HG02610 (cell line): Measurements from ENCODE around the gene CD9.

Source experiments
- ATAC-seq: cut with Tn5 transposase; IDR thresholded peaks from one replicate; pipeline ENCODE4 v1.9.1; 2021; ENCODE audit warnings: mild to moderate bottlenecking, moderate library complexity; ENCODE audit not compliant: unreplicated experiment

CD9 gene

DNA sequence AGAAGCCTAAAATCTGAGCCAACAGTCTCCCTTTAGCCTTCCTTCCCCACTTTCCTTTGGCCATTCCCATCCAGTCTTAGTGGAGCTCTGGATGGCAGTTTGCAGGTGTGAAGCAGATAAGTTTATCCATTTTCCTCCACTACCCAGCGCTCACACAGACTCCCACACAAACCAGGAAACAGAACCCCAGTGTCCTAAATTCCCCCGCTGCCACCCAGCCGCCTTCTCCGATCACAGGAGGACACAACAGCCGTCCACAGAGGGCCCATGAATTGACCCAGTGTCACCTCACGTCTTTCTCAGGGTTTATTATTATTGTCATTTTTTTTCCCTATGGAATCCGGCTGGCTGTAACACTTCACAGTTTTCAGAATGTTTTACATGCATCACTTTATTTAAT lies 16.4 kb downstream of the CD9 start:
- ATAC-seq = no peak

DNA sequence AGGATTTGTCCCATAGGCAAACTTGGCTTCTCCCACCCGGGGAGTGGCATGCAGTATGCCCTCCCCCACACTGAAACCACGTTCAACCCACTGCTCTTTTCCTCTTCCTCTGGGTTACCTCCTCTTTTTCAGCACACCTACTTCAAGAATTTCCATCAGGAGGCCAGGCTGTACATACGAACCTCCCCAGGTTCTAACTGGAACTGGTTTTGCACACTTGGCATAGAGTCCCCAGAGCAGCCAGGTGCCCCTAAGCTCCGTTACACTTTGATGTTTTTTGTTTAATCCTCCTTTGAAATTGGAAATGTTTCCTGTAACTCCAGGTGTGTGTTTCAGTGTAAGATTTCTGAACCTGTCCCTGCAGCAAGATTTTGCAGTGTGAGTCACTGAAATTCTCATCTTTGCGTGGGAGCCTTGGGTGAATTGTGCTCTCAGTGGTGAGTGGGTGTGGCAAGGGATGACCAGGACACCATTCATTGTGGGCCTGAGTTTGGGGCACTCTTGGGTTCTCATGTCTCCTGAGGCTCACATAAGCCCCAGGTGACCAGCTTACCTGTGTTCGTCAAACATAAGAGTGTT lies 18.2 kb downstream of the CD9 start:
- ATAC-seq = no peak

DNA sequence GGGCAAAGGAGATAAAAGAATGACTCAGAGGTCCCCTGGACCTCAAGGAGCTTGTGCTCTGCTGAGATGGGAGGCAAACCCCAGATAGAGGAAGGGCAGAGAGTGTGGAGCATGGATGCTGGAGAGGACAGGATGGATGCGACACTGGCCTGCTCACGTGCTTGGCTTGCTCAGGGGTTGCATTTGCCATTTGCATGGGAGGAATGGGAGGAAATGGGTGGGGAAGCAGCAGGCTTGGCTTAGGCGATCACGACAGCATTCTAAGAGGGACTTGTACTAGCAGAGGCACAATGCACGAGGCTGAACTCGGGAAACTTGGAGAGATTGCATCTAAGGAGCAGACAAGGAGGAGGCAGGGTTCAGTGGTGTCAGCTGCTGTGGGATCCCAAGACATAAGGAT lies 19.8 kb downstream of the CD9 start:
- no peak for ATAC-seq

DNA sequence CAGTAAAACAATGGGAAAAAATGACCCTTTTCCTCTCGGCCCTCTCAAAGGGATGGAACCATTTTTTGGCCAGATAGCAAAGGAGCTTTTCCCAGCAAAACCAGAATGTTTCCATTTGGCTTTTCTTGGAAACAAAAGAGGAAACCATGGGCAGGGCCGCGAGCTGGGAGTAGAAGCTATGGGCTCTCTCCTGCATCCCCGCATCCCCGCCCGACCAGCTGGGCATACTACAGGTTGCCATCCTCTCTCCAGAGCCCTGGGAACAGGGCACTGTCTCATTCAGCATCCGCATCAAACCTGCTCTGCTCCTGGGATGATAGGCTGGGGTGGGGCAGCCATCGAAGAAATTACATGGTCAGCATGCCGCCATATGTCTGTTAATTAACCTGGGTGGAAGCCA lies 20.9 kb downstream of the CD9 start:
- ATAC-seq = no peak

DNA sequence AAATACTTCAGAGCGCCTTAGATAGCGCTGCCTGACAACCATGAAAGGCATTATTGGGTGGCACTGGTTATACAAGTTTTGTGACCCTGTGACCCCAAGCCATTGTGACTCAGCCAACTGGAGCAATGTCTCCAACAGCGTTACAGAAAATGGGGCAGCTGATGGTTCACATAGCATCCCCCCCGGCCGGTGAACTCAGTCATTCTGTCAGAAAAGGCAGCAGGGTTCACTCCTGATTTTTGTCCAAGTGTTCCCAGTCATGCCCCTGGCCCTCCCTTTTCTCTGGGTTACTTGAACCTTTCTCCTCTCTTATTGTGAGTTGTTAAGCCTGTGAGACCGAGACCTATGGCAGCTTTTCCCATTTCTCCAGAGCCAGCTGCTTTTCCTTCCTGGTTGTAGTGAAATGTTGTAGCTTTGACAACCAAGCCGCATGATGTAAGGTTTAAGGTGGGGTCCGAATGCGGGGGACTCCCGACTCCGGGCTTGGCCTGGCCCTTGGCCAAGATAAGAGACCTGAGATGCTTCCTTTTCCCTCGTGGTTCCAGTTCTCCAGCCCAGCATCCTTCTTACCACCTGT lies 22.0 kb downstream of the CD9 start:
- no peak for ATAC-seq

DNA sequence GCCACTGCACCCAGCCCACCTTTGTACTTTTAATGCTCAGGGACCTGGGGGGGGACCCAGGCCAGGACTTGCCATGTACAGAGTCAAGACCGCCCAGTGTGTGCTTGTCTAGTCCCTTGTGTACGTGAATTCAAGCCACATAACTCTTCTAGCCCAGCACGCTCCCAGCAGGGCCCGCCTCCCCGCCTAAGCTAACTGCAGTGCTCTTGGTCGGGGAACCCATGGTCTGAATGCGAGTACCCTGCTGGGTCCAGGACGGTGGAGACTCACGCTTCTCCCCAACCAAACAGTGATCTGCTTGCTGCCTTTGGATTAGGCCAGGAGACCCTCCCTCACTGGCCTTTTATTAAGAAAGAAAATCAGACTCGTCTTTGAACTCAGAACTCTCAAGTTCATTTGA lies 23.3 kb downstream of the CD9 start:
- no peak for ATAC-seq

DNA sequence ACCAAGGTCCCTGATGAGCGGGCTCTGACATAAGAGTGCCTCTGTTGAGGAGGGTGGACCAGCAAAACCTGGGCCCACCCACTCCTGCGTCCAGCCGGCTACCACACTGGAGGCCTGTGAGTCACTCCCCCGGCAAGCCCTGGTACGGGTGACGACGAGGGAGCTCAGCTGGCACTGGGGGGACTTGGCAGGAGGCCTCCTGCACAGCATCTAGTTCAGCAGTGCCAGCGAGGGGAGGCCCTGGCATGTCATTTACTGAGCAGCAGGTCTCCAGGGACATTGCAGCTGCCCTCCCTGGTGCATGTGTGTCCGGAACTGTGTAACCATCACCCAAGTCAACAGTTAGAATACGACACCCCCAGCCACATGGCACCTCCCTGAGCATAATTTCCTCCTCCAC lies 24.4 kb downstream of the CD9 start:
- no peak for ATAC-seq

DNA sequence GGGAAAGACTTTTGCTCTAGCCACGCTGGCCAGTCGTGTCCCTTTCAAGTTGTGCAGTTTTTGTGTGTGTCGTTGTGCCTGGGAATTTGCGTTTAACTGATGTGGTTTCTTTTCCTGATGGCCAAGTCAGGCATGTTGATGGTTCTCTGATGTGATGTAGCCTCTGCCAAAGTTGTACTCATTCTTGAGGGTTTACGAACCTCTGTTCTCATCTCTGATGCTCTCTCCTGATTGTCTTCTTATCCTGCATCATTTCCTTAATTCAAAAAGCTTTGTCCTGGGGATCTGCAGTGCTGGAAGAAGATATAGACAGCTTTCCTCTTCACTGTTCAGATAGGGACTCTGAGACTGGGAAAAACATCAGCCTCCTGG lies 25.4 kb downstream of the CD9 start:
- no peak for ATAC-seq

DNA sequence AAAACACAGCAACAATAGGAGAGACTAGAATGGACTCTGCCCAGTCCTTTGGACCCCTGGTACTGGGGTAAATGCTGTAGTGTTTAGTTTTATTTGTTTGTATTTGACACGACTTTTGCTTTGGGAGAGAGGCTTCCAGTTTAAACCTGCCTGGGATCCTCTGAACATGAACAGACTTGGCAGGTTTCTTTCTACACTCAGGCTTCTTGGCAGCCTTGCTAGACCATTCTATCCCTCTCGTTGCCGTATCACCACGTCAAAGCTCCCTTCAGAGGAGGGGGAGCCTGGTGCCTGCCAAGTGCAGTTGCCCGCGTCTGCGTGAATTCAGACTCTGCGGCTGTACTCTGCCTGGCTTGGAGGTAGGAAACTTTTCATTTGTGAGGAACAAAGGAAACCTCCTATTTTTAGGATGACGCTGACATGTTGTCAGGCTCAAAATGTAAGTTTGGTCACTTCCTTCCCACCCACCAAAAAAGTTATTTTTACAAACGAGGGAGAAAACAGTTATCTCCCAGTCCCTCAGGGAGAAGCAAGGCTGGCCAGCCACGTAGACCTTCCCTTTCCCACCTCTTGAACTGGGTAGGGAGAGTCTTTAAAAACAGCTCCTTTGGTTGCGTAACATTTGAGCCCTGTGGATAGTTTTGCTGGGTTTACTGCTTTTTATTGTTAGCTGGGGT lies 25.9 kb downstream of the CD9 start:
- ATAC-seq = no peak

DNA sequence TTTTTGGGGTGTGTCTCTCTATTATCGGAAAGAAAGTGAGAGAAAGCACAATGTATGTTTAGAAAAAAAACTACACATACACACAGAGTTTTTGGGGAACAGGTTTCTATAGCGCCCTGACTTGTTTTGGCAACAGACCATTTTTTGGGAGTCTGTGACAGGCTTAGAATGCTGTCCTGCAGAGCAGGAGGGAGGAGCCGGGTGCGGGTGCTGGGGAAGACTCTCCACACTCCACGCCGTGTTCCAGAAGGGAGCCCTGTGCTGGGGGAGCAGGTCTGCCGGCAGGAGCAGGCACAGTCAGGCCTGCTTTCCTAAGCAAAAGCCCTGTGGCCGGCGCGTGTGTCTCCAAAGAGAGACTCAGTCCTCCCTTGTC lies 26.5 kb downstream of the CD9 start:
- no peak for ATAC-seq

DNA sequence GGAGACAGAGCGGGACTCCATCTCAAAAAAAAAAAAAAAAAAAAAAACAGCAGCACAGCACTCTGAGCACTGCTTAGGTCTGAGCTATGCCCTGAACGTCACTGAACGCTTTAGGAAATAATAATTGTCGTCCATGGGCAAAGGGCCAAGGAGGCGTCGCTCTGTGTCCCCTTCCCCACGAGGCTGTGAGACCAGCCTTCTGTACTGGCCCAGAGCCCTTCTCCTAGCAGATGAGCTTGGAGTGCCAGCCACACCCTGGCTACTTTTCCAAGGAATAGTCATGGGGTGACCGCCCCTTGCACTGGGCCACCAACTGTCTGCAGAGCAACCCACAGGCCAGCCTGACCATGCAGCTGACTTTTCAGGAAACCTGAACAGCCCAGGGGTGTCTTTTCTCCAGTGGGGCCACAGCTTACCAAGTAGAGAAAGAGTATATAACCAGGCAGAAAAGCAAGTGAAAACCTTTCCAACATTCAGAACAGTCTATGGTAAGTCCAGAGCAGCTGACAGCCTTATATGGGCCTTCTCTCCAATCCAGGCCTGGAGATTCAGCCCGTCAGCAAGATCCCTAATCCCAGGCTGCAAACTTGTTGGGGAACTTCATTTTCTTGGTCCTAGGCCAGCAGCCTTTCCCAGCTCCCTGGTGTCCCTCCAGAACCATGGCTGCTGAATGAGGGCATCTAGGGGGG lies 28.5 kb downstream of the CD9 start:
- ATAC-seq = no peak

DNA sequence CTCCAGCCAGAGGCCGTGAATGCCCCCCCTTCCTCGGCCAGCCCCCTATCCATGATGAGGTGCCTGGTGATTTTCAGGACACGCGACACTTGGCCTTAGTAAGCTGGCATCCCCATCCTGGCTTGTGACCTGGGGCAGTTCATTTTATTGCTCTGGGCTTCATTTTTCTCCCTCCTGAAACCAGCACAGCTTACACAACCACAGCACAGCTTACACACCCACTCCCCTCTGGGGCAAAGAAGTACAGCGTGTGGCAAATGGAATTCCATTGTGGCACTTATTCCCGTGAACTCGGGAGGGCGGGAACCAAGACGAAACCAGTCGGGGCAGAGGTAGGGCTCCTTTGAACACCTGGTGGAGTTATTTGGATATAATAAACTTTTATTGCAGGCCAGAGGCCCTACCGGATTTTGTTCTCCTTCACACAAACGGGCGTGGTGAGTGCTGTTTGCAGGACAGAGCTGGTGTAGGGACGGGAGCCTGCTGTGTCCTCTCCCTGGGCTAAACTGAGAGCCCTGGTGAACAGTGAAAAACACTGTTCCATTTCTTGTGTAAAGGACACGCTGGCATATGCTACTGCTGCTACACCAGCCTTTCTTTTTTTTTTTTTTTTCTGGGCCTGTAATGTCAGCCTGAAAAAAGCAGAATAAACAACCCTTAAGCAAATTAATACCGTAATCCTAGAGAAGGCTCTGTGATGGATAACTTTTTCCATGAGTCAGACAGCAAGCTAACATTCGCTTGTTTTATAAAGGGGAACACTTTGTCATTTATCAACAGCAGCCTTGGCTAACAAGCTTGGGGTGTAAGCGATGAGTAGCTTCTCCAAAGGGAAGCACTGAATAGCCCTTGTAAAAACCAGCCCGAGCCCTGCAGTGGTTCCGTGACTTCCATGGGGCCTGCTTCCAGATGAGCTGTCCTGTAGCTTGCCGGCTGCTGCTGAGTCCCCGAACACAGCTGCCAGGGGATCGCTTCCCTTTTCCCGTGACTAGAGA lies 29.3 kb downstream of the CD9 start:
- no peak for ATAC-seq

DNA sequence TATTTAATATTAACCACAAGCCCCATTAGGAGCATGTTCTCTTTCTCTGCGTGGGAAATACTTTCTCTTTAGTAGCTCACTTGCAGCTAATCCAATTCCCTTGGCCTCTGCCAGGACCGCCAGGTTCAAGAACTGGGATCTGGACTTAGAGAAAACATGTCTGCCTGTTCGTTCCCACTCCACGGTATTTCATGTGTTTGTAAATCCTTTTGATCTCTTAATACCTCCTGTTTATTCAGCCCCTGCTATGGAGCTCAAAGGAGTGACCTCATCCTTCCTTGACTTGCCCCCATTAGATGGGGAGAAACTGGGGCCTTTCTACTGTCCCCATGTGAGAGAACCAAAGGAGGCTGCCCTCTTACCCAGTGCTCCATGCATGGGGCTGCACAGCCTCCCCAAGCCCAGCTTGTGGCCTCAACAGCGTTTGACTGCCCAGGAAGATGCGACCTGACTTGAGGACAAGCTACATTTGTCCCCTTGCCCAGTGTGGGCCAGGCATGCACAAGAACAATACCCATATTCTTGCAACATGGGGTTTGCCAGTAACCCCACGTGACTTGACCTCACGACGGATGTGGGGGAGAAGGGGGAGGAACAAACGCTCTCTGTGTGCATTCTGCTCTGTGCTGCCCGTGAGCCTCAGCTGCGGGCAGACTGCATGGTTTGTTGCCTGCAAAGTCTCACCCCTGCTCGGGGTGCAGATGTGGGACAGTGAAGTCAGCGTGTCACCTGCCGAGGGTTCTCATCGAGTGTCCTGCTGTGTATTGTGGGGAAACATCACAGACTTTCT lies 30.3 kb downstream of the CD9 start:
- ATAC-seq = peak; percentile 73

DNA sequence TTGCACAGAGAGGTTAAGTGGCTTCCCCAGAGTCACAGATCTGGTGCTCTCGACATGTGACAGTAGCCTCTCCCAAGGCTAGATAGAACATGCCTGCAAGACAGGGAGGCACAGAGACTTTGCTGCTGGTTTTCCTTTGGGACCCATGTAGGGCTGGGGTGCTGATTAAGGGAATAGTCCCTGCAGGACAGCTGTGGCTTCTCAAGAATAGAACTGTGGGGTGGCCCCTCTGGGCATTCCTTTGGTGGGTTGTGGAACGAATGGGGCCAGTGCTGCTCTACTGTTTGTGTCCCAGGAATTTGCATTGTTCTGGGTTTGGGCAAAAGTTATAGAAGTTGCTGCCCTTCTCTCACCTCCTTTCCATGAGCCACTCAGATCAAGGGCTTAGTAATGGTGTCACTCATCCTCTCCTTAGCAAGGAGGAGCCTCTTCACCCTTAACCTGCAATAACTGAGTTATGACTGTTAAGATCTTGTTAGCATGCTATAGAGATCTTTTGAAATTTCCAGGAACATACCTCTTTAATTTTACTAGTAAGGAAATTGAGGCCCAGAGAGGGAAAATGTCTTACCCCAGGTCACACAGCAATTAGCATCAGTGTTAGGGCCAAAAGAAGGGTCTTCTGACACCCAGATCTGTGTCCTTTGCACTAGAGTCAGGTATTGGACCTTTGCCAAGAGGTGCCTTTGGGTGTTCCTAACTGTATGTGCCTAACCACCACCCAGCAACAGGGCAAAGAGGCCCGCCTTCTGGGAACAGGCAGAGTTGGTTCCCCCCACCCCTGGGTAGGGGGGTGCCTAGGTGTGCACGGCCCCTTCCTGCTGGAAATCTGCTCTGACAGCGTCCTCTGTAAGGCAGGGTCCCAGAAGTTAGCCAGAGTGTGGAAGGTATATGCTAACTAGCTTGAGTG lies 31.4 kb downstream of the CD9 start:
- ATAC-seq = no peak

DNA sequence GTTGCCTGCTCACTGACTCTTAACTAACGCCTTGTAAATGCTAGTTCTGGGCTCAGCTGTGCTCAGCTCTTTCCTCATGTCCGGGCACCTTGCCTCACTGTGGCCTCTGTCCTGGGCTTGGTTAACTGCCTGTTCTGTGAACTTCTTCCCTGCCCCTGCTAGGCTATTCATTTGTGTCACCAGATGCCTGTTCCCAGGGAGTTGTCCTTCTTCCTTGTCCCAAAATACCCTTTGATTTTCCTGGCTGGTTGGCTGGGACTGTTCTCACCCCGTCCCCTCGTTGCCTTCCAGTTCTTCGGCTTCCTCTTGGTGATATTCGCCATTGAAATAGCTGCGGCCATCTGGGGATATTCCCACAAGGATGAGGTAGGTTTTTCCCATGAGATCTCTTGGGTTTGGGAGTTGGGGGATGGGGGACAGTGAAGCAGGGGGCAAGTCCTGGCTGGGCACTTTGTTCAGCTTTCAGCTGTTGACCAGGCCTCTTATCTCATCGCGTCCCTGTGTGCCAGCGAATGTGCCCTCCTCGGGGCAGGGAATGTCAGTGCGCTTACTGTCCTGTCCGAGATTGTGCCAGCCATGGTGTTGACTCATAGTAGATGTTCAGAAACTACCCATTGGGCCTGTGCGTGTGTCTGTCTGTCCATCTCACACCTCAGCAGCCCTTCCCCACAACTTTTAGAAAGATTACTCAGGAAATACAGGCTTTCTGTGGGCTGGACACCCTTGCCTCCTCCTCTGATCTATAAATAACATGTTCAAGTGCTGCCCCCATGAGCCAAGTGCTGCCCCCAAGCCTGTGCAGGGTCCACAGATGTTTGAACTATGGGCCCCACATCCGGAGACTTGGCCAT lies 33.1 kb downstream of the CD9 start:
- ATAC-seq = no peak

DNA sequence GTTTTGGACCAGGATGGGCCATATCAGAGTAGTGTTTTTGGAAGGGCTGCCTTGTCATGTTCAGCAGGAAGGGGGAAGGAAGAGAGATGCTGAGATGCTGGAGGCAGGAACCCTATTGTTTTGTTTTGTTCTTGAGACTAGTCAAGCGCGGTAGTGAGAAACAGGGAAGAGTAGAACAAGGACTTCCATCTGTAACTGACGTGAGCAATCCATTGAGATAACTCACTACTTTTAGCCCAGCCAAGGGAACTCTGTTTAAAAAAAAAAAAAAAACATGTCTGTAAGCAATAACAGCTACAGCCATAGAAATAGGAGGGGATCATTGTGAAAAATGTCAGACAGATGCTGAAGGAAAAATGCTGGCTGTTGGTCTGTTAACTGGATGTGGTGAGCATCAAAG lies 34.0 kb downstream of the CD9 start:
- ATAC-seq = no peak

DNA sequence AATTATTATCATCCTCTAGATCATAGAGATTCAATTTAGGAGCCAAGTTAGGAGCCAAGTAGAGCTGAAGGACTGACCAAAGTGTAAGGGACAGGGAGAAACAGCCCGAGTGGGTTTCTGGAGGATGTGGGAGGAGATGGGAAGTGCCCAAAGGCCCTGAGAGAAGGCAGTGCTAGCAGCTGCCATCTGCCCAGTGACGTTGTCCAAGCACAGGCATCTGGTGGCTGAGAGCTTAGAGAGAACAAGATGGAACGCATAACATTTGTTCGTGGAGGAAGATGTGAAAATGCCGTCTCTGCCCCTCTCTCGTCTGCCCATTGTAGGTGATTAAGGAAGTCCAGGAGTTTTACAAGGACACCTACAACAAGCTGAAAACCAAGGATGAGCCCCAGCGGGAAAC lies 34.7 kb downstream of the CD9 start:
- ATAC-seq = no peak

DNA sequence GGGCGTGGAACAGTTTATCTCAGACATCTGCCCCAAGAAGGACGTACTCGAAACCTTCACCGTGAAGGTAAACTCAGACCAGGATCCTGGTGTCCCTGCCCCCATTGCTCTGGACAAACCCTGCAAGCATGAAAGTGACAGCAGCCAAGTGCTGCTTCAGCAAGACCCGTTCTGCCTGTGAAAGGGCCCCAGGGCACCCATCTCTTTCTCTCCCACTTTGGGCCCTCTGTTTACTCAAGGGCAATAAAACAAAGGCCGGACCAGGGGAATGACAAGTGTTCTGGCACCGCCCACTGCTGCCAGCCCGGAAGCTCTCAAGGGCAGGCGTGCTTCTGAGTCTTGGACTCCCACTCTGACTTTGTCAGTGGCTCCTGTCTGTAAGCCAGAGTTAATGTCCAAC lies 35.3 kb downstream of the CD9 start:
- ATAC-seq = no peak
